HEK293T (cell line): ENCODE results near the gene AMBP.

Experiments
- CTCF ChIA-PET: fragments of 350-600 bp; formaldehyde crosslinking; extraction: SDS; loops from one replicate; lab custom pipeline; 2021; ENCODE audit warnings: antibody characterized with exemption, inconsistent platforms; lab: Yijun Ruan, JAX
- POLR2A ChIA-PET: fragments of 350-600 bp; formaldehyde crosslinking; extraction: SDS; loops from one replicate; lab custom pipeline; 2020; ENCODE audit warnings: antibody characterized with exemption, inconsistent platforms; lab: Yijun Ruan, JAX
- DNase-seq: peaks from one replicate; pipeline ENCODE4 v3.0.0; 2012; ENCODE audit warnings: mixed read lengths; ENCODE audit errors: extremely low spot score
- ARNT ChIP-seq: fragments of 450-650 bp; IDR thresholded peaks from 2 replicates; pipeline ENCODE4 v1.6.1; 2017; ENCODE audit warnings: mild to moderate bottlenecking
- BHLHE40 ChIP-seq: fragments of 450-650 bp; IDR thresholded peaks from 2 replicates; pipeline ENCODE4 v1.6.1; 2016; ENCODE audit warnings: mild to moderate bottlenecking, moderate library complexity, borderline replicate concordance
- CTBP1 ChIP-seq: fragments of 450-650 bp; IDR thresholded peaks from 2 replicates; pipeline ENCODE4 v1.6.1; 2016; ENCODE audit warnings: borderline replicate concordance
- ELF4 ChIP-seq: fragments of 450-650 bp; IDR thresholded peaks from 2 replicates; pipeline ENCODE4 v1.6.1; 2017; ENCODE audit warnings: antibody characterized with exemption
- FOXA1 ChIP-seq: fragments of 450-650 bp; IDR thresholded peaks from 2 replicates; pipeline ENCODE4 v1.6.1; 2016; ENCODE audit warnings: mild to moderate bottlenecking
- FOXK2 ChIP-seq: fragments of 450-650 bp; IDR thresholded peaks from 2 replicates; pipeline ENCODE4 v1.6.1; 2016; ENCODE audit warnings: mild to moderate bottlenecking
- FOXM1 ChIP-seq: fragments of 450-650 bp; IDR thresholded peaks from 2 replicates; pipeline ENCODE4 v1.6.1; 2017; ENCODE audit warnings: mild to moderate bottlenecking, borderline replicate concordance
- HDGF ChIP-seq: fragments of 450-650 bp; IDR thresholded peaks from 2 replicates; pipeline ENCODE4 v1.6.1; 2017; ENCODE audit warnings: antibody characterized with exemption, borderline replicate concordance
- L3MBTL2 ChIP-seq: fragments of 450-650 bp; conservative IDR thresholded peaks from 2 replicates; pipeline ENCODE4 v1.6.1; 2016; ENCODE audit warnings: mild to moderate bottlenecking
- LEF1 ChIP-seq: fragments of 450-650 bp; IDR thresholded peaks from 2 replicates; pipeline ENCODE4 v1.6.1; 2017; ENCODE audit warnings: mild to moderate bottlenecking, borderline replicate concordance
- NFRKB ChIP-seq: fragments of 450-650 bp; IDR thresholded peaks from 2 replicates; pipeline ENCODE4 v1.6.1; 2016; ENCODE audit warnings: mild to moderate bottlenecking, moderate library complexity
- PKNOX1 ChIP-seq: fragments of 450-650 bp; IDR thresholded peaks from 2 replicates; pipeline ENCODE4 v1.6.1; 2016
- SP1 ChIP-seq: fragments of 450-650 bp; IDR thresholded peaks from 2 replicates; pipeline ENCODE4 v1.6.1; 2017
- SUZ12 ChIP-seq: fragments of 450-650 bp; IDR thresholded peaks from 2 replicates; pipeline ENCODE4 v1.6.1; 2016; ENCODE audit warnings: mild to moderate bottlenecking
- TARDBP ChIP-seq: fragments of 450-650 bp; IDR thresholded peaks from 2 replicates; pipeline ENCODE4 v1.6.1; 2016
- ZNF384 ChIP-seq: fragments of 450-650 bp; IDR thresholded peaks from 2 replicates; pipeline ENCODE4 v1.6.1; 2016

AMBP gene

GRCh38 chr9:114093761-114094505 is 15.8 kb upstream of the AMBP start:
- POLR2A ChIA-PET: no interaction called here
- TF ChIP-seq L3MBTL2 (no peak), FOXM1 (no peak), NFRKB (no peak), FOXK2 (no peak), FOXA1 (no peak), PKNOX1 (no peak), LEF1 (no peak), ARNT (no peak), CTBP1 (no peak), SUZ12 (no peak), HDGF (no peak), SP1 (no peak), ZNF384 (no peak), ELF4 (no peak)
- DNase-seq: no peak
- CTCF ChIA-PET: interaction anchor here (1.1 to 2.6 kb wide), 4 partner anchors 11 to 19 kb away, joined by 3 to 13 read pairs (median 4); no protein-coding TSS in a partner anchor

GRCh38 chr9:114093031-114093471 is 15.0 kb upstream of the AMBP start:
- POLR2A ChIA-PET: no interaction called here
- TF ChIP-seq HDGF (no peak), BHLHE40 (no peak), LEF1 (no peak), FOXM1 (no peak), FOXA1 (no peak), SUZ12 (no peak), ARNT (no peak), TARDBP (no peak), NFRKB (no peak), L3MBTL2 (no peak), SP1 (no peak), CTBP1 (no peak), FOXK2 (no peak), PKNOX1 (no peak), ZNF384 (no peak), ELF4 (no peak)
- DNase-seq: no peak
- CTCF ChIA-PET: interaction anchor here (1.1 to 1.6 kb wide), 3 partner anchors 11 to 20 kb away, joined by 3 to 5 read pairs (median 3); no protein-coding TSS in a partner anchor

- TF ChIP-seq PKNOX1: no peak
- TF ChIP-seq SUZ12: no peak
- no peak for TF ChIP-seq L3MBTL2
- TF ChIP-seq CTBP1: no peak
- TF ChIP-seq ARNT: no peak
- no peak for TF ChIP-seq HDGF
- TF ChIP-seq FOXM1: no peak
- no peak for TF ChIP-seq LEF1
- no peak for TF ChIP-seq ZNF384
- no peak for TF ChIP-seq SP1
- TF ChIP-seq ELF4: no peak
- no peak for TF ChIP-seq FOXK2
- TF ChIP-seq BHLHE40: no peak
- no peak for TF ChIP-seq FOXA1
- no peak for TF ChIP-seq NFRKB
- TF ChIP-seq TARDBP: no peak
- ChIA-PET POLR2A (no interaction called here), CTCF (no interaction called here)
- no peak for DNase-seq
Measured at GRCh38 chr9:114092336-114092735, 14.2 kb upstream of the AMBP start.

GRCh38 chr9:114091711-114092110 is 13.6 kb upstream of the AMBP start:
- DNase-seq: no peak
- ChIA-PET CTCF (no interaction called here), POLR2A (no interaction called here)
- TF ChIP-seq BHLHE40 (no peak), ELF4 (no peak), SP1 (no peak), L3MBTL2 (no peak), CTBP1 (no peak), PKNOX1 (no peak), ZNF384 (no peak), ARNT (no peak), HDGF (no peak), LEF1 (no peak), FOXM1 (no peak)

- ChIA-PET CTCF (no interaction called here), POLR2A (no interaction called here)
- TF ChIP-seq ZNF384 (no peak), ARNT (no peak), FOXA1 (no peak), FOXM1 (no peak)
- no peak for DNase-seq
Measured at GRCh38 chr9:114090798-114091197, 12.7 kb upstream of the AMBP start.
